ENCODE data around the gene HECTD4. TPM values are rescaled to one million over a fixed set of nuclear protein-coding genes. Genes with fewer than 3 reads are reported as not detected.

Gene HECTD4
- total RNA-seq, 1 experiment from 2014 or later: 30.0 TPM

GRCh38 chr12:112283546-112283945, 98.7 kb downstream of the HECTD4 start:
- Mint-ChIP-seq H3K27ac (no peak overlapping the region; a peak in 1 of 7 replicates), H3K9me3 (no peaks in the 10 kb centered on the region), H3K36me3 (ENCODE audit: insufficient read depth in 1 of 3, low read depth in 3 of 3) (peaks cover 0 to 2% (median under 1%) of the 10 kb centered on the region in 3 experiments; a peak in 1 of 7 replicates), H3K4me3 (no peak overlapping the region), H3K4me1 (peaks cover 5% of the 10 kb centered on the region in 2 experiments; a peak in 3 of 4 replicates), H3K27me3 (ENCODE audit: low read depth) (no peaks in the 10 kb centered on the region)
- Histone ChIP-seq H2AK5ac (ENCODE audit: insufficient read length, low read length) (no peak overlapping the region), H2BK20ac (ENCODE audit: low read depth, low read length, poor library complexity, severe bottlenecking) (no peak overlapping the region), H4K91ac (ENCODE audit: insufficient read length, low read depth, low read length) (no peak overlapping the region), H2BK12ac (ENCODE audit: insufficient read length, low read depth, low read length) (no peak overlapping the region), H3K9me3 (ENCODE audit: control insufficient read depth, low read depth, low read length) (no peaks in the 10 kb centered on the region), H3K14ac (ENCODE audit: insufficient read depth, low read length) (no peak overlapping the region), H3T11ph (ENCODE audit: low read length) (no peak overlapping the region), H3K4me1 (ENCODE audit: insufficient read depth, low read length) (no peaks in the 10 kb centered on the region), H2AFZ (ENCODE audit: low read length) (no peak overlapping the region), H4K5ac (ENCODE audit: insufficient read length, low read depth, low read length) (no peak overlapping the region), H2BK15ac (ENCODE audit: low read depth, low read length) (no peak overlapping the region), H3K4me2 (ENCODE audit: insufficient read depth, insufficient read length, low read length) (no peak overlapping the region), H3K27me3 (ENCODE audit: insufficient read depth, low read length) (no peaks in the 10 kb centered on the region), H3K56ac (ENCODE audit: insufficient read length, low read depth, low read length) (no peak overlapping the region), H3K23ac (ENCODE audit: insufficient read length, low read depth, low read length) (no peak overlapping the region), H3K4ac (ENCODE audit: low read depth, low read length) (no peak overlapping the region), H2BK5ac (ENCODE audit: insufficient read length, low read length) (no peak overlapping the region), H3K79me2 (ENCODE audit: insufficient read depth, low read length) (0 out of 2 replicates have a peak, but pooled peaks cover 1% of the 10 kb centered on the region), H3K79me1 (ENCODE audit: insufficient read depth, low read depth, low read length, poor library complexity, severe bottlenecking) (no peaks in the 10 kb centered on the region), H4K20me1 (ENCODE audit: control insufficient read depth, insufficient read depth, insufficient read length) (no peaks in the 10 kb centered on the region), H3K18ac (ENCODE audit: insufficient read length, low read depth, low read length) (no peak overlapping the region), H4K8ac (replicated peaks; ENCODE audit: insufficient read length, low read depth, low read length) (no peak overlapping the region), H3K27ac (ENCODE audit: insufficient read length, low read depth, low read length) (no peak overlapping the region), H3K9ac (ENCODE audit: extremely low read depth, insufficient read length, low read length) (no peak overlapping the region), H3K23me2 (ENCODE audit: insufficient read length, low read depth, low read length, poor library complexity, severe bottlenecking) (no peaks in the 10 kb centered on the region), H2BK120ac (ENCODE audit: low read depth, low read length, poor library complexity, severe bottlenecking) (no peak overlapping the region)
- WGBS (ENCODE audit: extremely low coverage, insufficient read length, low lambda C conversion rate): no CpG with 5 or more reads among the region's 2 CpGs
- no peak for TF ChIP-seq CTCF (conservative IDR thresholded peaks at IDR 0.05)
- no peak for DNase-seq

Measured in H9 (cell line).